Measurements from ENCODE around the gene PRKD1.

DNA sequence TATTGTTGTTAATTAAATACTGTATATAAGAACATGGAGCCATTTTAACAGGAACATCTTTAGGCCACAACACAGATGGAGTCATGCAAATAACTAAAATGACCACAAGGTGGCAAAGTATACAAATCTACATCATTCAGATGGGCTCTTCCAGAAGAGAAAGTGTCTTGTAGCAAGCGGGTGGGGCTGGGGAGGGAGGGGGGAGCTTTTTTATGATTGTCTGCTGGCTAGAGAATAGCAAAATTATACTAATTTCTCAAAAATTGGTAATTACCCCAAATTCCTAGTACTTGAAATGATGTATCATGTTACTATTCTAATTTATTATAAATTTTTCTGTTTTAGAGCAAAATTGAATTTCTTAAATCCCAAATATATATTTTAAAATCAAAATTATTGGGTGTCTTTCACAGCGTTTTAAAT, 378.7 kb downstream of the PRKD1 start:
- TF ChIP-seq, protein P1, sequence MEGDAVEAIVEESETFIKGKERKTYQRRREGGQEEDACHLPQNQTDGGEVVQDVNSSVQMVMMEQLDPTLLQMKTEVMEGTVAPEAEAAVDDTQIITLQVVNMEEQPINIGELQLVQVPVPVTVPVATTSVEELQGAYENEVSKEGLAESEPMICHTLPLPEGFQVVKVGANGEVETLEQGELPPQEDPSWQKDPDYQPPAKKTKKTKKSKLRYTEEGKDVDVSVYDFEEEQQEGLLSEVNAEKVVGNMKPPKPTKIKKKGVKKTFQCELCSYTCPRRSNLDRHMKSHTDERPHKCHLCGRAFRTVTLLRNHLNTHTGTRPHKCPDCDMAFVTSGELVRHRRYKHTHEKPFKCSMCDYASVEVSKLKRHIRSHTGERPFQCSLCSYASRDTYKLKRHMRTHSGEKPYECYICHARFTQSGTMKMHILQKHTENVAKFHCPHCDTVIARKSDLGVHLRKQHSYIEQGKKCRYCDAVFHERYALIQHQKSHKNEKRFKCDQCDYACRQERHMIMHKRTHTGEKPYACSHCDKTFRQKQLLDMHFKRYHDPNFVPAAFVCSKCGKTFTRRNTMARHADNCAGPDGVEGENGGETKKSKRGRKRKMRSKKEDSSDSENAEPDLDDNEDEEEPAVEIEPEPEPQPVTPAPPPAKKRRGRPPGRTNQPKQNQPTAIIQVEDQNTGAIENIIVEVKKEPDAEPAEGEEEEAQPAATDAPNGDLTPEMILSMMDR (IDR thresholded peaks at IDR 0.05; ENCODE audit: low read depth, low read length, poor library complexity, severe bottlenecking), result peak; percentile 56
- TF ChIP-seq EZH2phosphoT487 (IDR thresholded peaks at IDR 0.05; ENCODE audit: borderline replicate concordance, low read length), result no peak
